GM19452 (cell line): ENCODE results near the gene IQCH.
"Not testable (repeated sequence)": the region's sequence is repeated elsewhere in the genome, so short reads cannot be mapped to it uniquely, and the experiment has no call there.

Source experiments
- ATAC-seq: cut with Tn5 transposase; IDR thresholded peaks from one replicate; pipeline ENCODE4 v1.9.1; 2021; ENCODE audit not compliant: unreplicated experiment

IQCH gene

GRCh38 chr15:67433495-67434099 is 179.0 kb downstream of the IQCH start:
- no peak for ATAC-seq

GRCh38 chr15:67436351-67437250 is 182.0 kb downstream of the IQCH start:
- ATAC-seq: not testable (repeated sequence)

GRCh38 chr15:67444100-67444499 is 189.5 kb downstream of the IQCH start:
- no peak for ATAC-seq

GRCh38 chr15:67446449-67446848 is 191.9 kb downstream of the IQCH start:
- ATAC-seq: no peak

- not testable (repeated sequence) for ATAC-seq
Measured at GRCh38 chr15:67448372-67448771, 193.8 kb downstream of the IQCH start.

GRCh38 chr15:67453703-67454102 is 199.1 kb downstream of the IQCH start:
- ATAC-seq: not testable (repeated sequence)

GRCh38 chr15:67456677-67457529 is 202.3 kb downstream of the IQCH start:
- ATAC-seq: peak; percentile 63

GRCh38 chr15:67458331-67459029 is 203.9 kb downstream of the IQCH start:
- no peak for ATAC-seq

- ATAC-seq: no peak
Measured at GRCh38 chr15:67460521-67460920, 205.9 kb downstream of the IQCH start.

GRCh38 chr15:67461735-67462134 is 207.1 kb downstream of the IQCH start:
- ATAC-seq: no peak

- no peak for ATAC-seq
Measured at GRCh38 chr15:67462875-67463274, 208.3 kb downstream of the IQCH start.

- ATAC-seq: no peak
Measured at GRCh38 chr15:67463488-67463887, 208.9 kb downstream of the IQCH start.

GRCh38 chr15:67465196-67465952 is 210.8 kb downstream of the IQCH start:
- no peak for ATAC-seq

GRCh38 chr15:67468416-67468815 is 213.8 kb downstream of the IQCH start:
- ATAC-seq: no peak

GRCh38 chr15:67469680-67470079 is 215.1 kb downstream of the IQCH start:
- no peak for ATAC-seq

GRCh38 chr15:67472957-67473356 is 218.4 kb downstream of the IQCH start:
- no peak for ATAC-seq

- no peak for ATAC-seq
Measured at GRCh38 chr15:67474405-67475110, 220.0 kb downstream of the IQCH start.

GRCh38 chr15:67479781-67480505 is 225.4 kb downstream of the IQCH start:
- ATAC-seq: no peak

- ATAC-seq: no peak
Measured at GRCh38 chr15:67480741-67481140, 226.2 kb downstream of the IQCH start.
